SK-N-SH (cell line): ENCODE measurements around the gene TNFAIP8L2. TPM values are rescaled to one million over a fixed set of nuclear protein-coding genes. Genes with fewer than 3 reads are reported as not detected.

Experiments
- CTCF ChIA-PET: fragments of 300-600, 350-600 bp; formaldehyde crosslinking; extraction: SDS; loops from one replicate; lab custom pipeline; 2021; lab: Yijun Ruan, JAX
- POLR2A ChIA-PET: fragments of 350-600 bp; sonication (Branson Sonifier 250); formaldehyde crosslinking; extraction: SDS; loops from one replicate; lab custom pipeline; 2020; ENCODE audit warnings: antibody characterized with exemption, inconsistent platforms; lab: Yijun Ruan, JAX
- DNase-seq: peaks from one replicate; pipeline ENCODE4 v3.0.0; 2012
- H2AFZ ChIP-seq: fragments of 200-600 bp; sonication (generic); 2 replicates; pipeline ENCODE4 v1.8.1; 2016; ENCODE audit warnings: antibody characterized with exemption, mild to moderate bottlenecking, low read depth
- H3F3A ChIP-seq: fragments of 200-600 bp; sonication (generic); replicated peaks from 2 replicates; pipeline ENCODE3; 2016; ENCODE audit warnings: antibody characterized with exemption, mild to moderate bottlenecking; ENCODE audit not compliant: insufficient read depth
- H3K27ac ChIP-seq, 2 experiments: fragments of 200-500 bp in 1 of 2; fragments of 200-600 bp in 1 of 2; sonication (Bioruptor generic) in 1 of 2; sonication (generic), shearing (Covaris generic) in 1 of 2; 2 replicates each; pipeline versions ENCODE4 v1.5.1 to v1.6.1; 2014 to 2016; ENCODE audit warnings: low read depth in 2 of 2, inconsistent platforms in 1 of 2, low read length in 1 of 2, mild to moderate bottlenecking in 1 of 2, mixed read lengths in 1 of 2
- H3K27me3 ChIP-seq: fragments of 200-600 bp; sonication (generic), shearing (Covaris generic); 2 replicates; pipeline ENCODE4 v1.6.1; 2016; ENCODE audit warnings: mixed run types; ENCODE audit not compliant: insufficient read depth
- H3K36me3 ChIP-seq, 2 experiments: fragments of 200-500 bp in 1 of 2; fragments of 200-600 bp in 1 of 2; sonication (Bioruptor generic) in 1 of 2; sonication (generic) in 1 of 2; replicated peaks in 1 of 2; 2 replicates each; pipeline versions ENCODE3 to v1.5.1; 2014 to 2016; ENCODE audit warnings: low read length in 1 of 2, mild to moderate bottlenecking in 1 of 2; ENCODE audit not compliant: insufficient read depth in 2 of 2, control insufficient read depth in 1 of 2
- H3K4me1 ChIP-seq, 2 experiments: fragments of 200-500 bp in 1 of 2; fragments of 200-600 bp in 1 of 2; sonication (Bioruptor generic) in 1 of 2; sonication (generic), shearing (Covaris generic) in 1 of 2; 2 replicates each; pipeline versions ENCODE4 v1.5.1 to v1.6.1; 2014 to 2016; ENCODE audit warnings: low read depth in 1 of 2, low read length in 1 of 2, mixed run types in 1 of 2; ENCODE audit not compliant: insufficient read depth in 2 of 2, control insufficient read depth in 1 of 2
- H3K4me2 ChIP-seq: fragments of 200-600 bp; sonication (generic), shearing (Covaris generic); 2 replicates; pipeline ENCODE4 v1.6.1; 2017; ENCODE audit warnings: mixed run types
- H3K4me3 ChIP-seq, 2 experiments: fragments of 200-500 bp in 1 of 2; fragments of 200-600 bp in 1 of 2; sonication (Bioruptor generic) in 1 of 2; sonication (generic), shearing (Covaris generic) in 1 of 2; 2 replicates each; pipeline versions ENCODE4 v1.5.1 to v1.8.1; 2014 to 2016; ENCODE audit warnings: low read depth in 2 of 2, inconsistent platforms in 1 of 2, low read length in 1 of 2, mild to moderate bottlenecking in 1 of 2, mixed read lengths in 1 of 2, moderate library complexity in 1 of 2
- H3K79me2 ChIP-seq: fragments of 200-600 bp; sonication (generic); 2 replicates; pipeline ENCODE4 v1.8.1; 2017; ENCODE audit warnings: mild to moderate bottlenecking; ENCODE audit not compliant: insufficient read depth
- H3K9ac ChIP-seq: fragments of 200-600 bp; sonication (generic); 2 replicates; pipeline ENCODE4 v1.6.1; 2017; ENCODE audit warnings: mixed run types
- H3K9me2 ChIP-seq: fragments of 200-600 bp; sonication (generic); 2 replicates; pipeline ENCODE4 v1.6.1; 2017; ENCODE audit warnings: mixed run types
- H3K9me3 ChIP-seq: fragments of 200-600 bp; sonication (generic); 2 replicates; pipeline ENCODE4 v1.6.1; 2017; ENCODE audit warnings: mixed run types, mild to moderate bottlenecking, moderate library complexity
- H4K20me1 ChIP-seq: fragments of 200-600 bp; sonication (generic); 2 replicates; pipeline ENCODE4 v1.6.1; 2017; ENCODE audit warnings: mild to moderate bottlenecking, mixed run types; ENCODE audit not compliant: insufficient read depth
- FOSL2 ChIP-seq: IDR thresholded peaks from 2 replicates; pipeline ENCODE4 v1.4.0; 2012; ENCODE audit warnings: low read depth, mild to moderate bottlenecking, moderate library complexity, borderline replicate concordance
- FOXJ3 ChIP-seq: sonication (generic); formaldehyde crosslinking; IDR thresholded peaks from 2 replicates; pipeline ENCODE4 v1.5.1; 2020; ENCODE audit warnings: mild to moderate bottlenecking, missing genetic modification reagents
- GABPA ChIP-seq: IDR thresholded peaks from 2 replicates; pipeline ENCODE4 v1.4.0; 2012; ENCODE audit warnings: low read depth, mild to moderate bottlenecking
- JUND ChIP-seq: IDR thresholded peaks from 2 replicates; pipeline ENCODE4 v1.4.0; 2012
- MAX ChIP-seq: IDR thresholded peaks from 2 replicates; pipeline ENCODE4 v1.4.0; 2012; ENCODE audit warnings: low read depth
- NRF1 ChIP-seq: IDR thresholded peaks from 2 replicates; pipeline ENCODE4 v1.6.1; 2012; ENCODE audit warnings: low read depth, mild to moderate bottlenecking, low read length
- REST ChIP-seq: IDR thresholded peaks from 2 replicates; pipeline ENCODE4 v1.6.1; 2012; ENCODE audit warnings: mild to moderate bottlenecking, low read depth, low read length, moderate library complexity
- SMC3 ChIP-seq: IDR thresholded peaks from 2 replicates; pipeline ENCODE4 v1.6.1; 2012; ENCODE audit warnings: low read depth, low read length, improper control_type of control experiment
- TCF12 ChIP-seq: IDR thresholded peaks from 2 replicates; pipeline ENCODE4 v1.4.0; 2012
- TEAD4 ChIP-seq: IDR thresholded peaks from 2 replicates; pipeline ENCODE4 v1.4.0; 2012; ENCODE audit warnings: mild to moderate bottlenecking, borderline replicate concordance; ENCODE audit not compliant: insufficient read depth
- whole genome bisulfite sequencing: methylation state at CpG from one replicate; pipeline ENCODE4 v1.1.6; 2017; ENCODE audit warnings: low lambda C conversion rate; 5-methylcytosine and 5-hydroxymethylcytosine counted together
- polyA plus RNA-seq, 3 experiments: library from polyadenylated mRNA; depleted of rRNA; stranded (reverse); fragments of >200 nt; gene quantifications; 2 replicates each; pipeline ENCODE4 v1.2.3, GENCODE V29; 2012
- TF ChIP-seq, protein P1 (sequence below): fragments of 200-600 bp; sonication (generic); IDR thresholded peaks from 2 replicates; pipeline ENCODE4 v1.6.1; 2017; ENCODE audit warnings: antibody characterized with exemption, mild to moderate bottlenecking, moderate library complexity
- TF ChIP-seq, protein P2 (sequence below): fragments of 150-350 bp; IDR thresholded peaks from 2 replicates; pipeline ENCODE4 v1.6.1; 2016; ENCODE audit warnings: mild to moderate bottlenecking, low read depth, low read length
- TF ChIP-seq, protein P3 (sequence below): IDR thresholded peaks from 2 replicates; pipeline ENCODE4 v1.4.0; 2012; ENCODE audit warnings: low read depth, borderline replicate concordance

TNFAIP8L2 gene
- polyA plus RNA-seq, 1 of the 3 experiments (the other 2 are of a cell fraction): not detected

DNA sequence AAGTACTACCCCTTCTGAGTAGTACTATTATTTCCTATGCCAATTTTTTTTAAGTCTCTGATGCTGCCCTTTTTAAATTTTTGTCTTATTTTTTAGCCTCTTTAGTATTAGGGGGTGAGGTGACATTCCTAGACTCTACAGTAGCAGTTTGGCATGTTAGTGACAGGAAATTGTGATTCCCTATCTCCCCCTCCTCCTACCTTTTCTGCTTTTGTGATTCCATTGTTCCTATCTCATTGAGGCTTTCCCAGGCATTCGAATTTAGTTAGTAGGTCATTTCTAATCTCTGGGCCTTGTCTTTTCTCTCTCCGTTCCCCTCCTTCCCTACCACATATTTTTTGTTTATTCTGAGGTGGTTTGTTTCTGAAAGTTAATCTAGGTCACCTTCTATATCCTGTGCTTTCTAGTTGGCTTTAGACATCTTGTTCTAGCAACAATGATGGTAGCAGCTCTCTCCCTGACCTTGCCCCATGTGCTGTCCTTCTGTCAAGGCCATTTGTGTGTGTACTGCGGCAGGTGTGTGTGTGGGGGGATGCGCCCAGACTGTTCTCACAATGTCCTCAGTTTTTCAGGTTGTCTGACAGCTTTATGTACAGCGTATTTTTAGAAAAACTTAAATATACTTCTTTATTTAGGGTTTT lies 31.6 kb upstream of the TNFAIP8L2 start:
- ChIA-PET CTCF (interaction anchor here (1.3 kb wide), 1 partner anchor 26 kb away, joined by 3 read pairs; no protein-coding TSS in a partner anchor), POLR2A (no interaction called here)
- no peaks in the 10 kb centered on the region for H3K9me3 ChIP-seq
- DNase-seq: no peak
- H3K79me2 ChIP-seq: no peaks in the 10 kb centered on the region
- H4K20me1 ChIP-seq: no peaks in the 10 kb centered on the region
- H3K4me1 ChIP-seq: no peaks in the 10 kb centered on the region
- H3K36me3 ChIP-seq: no peaks in the 10 kb centered on the region
- peaks cover 5% of the 10 kb centered on the region for H3F3A ChIP-seq
- H3K4me3 ChIP-seq: no peak overlapping the region
- TF ChIP-seq FOXJ3 (CRISPR knock-in tag) (no peak), MAX (no peak), NRF1 (no peak), TCF12 (no peak), JUND (no peak), FOSL2 (no peak), TEAD4 (no peak), REST (no peak), SMC3 (no peak), GABPA (no peak)
- TF ChIP-seq, protein P1, sequence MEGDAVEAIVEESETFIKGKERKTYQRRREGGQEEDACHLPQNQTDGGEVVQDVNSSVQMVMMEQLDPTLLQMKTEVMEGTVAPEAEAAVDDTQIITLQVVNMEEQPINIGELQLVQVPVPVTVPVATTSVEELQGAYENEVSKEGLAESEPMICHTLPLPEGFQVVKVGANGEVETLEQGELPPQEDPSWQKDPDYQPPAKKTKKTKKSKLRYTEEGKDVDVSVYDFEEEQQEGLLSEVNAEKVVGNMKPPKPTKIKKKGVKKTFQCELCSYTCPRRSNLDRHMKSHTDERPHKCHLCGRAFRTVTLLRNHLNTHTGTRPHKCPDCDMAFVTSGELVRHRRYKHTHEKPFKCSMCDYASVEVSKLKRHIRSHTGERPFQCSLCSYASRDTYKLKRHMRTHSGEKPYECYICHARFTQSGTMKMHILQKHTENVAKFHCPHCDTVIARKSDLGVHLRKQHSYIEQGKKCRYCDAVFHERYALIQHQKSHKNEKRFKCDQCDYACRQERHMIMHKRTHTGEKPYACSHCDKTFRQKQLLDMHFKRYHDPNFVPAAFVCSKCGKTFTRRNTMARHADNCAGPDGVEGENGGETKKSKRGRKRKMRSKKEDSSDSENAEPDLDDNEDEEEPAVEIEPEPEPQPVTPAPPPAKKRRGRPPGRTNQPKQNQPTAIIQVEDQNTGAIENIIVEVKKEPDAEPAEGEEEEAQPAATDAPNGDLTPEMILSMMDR: no peak
- TF ChIP-seq, protein P2, sequence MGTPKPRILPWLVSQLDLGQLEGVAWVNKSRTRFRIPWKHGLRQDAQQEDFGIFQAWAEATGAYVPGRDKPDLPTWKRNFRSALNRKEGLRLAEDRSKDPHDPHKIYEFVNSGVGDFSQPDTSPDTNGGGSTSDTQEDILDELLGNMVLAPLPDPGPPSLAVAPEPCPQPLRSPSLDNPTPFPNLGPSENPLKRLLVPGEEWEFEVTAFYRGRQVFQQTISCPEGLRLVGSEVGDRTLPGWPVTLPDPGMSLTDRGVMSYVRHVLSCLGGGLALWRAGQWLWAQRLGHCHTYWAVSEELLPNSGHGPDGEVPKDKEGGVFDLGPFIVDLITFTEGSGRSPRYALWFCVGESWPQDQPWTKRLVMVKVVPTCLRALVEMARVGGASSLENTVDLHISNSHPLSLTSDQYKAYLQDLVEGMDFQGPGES: no peak
- TF ChIP-seq, protein P3, sequence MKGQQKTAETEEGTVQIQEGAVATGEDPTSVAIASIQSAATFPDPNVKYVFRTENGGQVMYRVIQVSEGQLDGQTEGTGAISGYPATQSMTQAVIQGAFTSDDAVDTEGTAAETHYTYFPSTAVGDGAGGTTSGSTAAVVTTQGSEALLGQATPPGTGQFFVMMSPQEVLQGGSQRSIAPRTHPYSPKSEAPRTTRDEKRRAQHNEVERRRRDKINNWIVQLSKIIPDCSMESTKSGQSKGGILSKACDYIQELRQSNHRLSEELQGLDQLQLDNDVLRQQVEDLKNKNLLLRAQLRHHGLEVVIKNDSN: no peak
- 72% methylated on average over 5 of the region's 5 CpGs for WGBS
- no peak overlapping the region for H2AFZ ChIP-seq
- H3K27me3 ChIP-seq: no peaks in the 10 kb centered on the region
- H3K27ac ChIP-seq: no peak overlapping the region
- H3K4me2 ChIP-seq: no peak overlapping the region
- no peaks in the 10 kb centered on the region for H3K9me2 ChIP-seq
- H3K9ac ChIP-seq: no peak overlapping the region
